H1 (cell line): ENCODE results near the gene GIN1. TPM values are rescaled to one million over a fixed set of nuclear protein-coding genes. Genes with fewer than 3 reads are reported as not detected.

Experiments
- CTCF ChIA-PET: fragments of 300-600 bp; sonication (Branson Sonifier 250); formaldehyde crosslinking; loops from one replicate; lab custom pipeline; 2021; ENCODE audit not compliant: partially characterized antibody; lab: Charles Lee
- POLR2A ChIA-PET: fragments of 300-600 bp; sonication (Branson Sonifier 250); formaldehyde crosslinking; loops from one replicate; lab custom pipeline; 2021; ENCODE audit warnings: inconsistent platforms; ENCODE audit not compliant: partially characterized antibody; lab: Charles Lee
- DNase-seq, 2 experiments: peaks; one replicate each; pipeline versions ENCODE4 v3.0.0 to v3.0.0-alpha.2; 2010 to 2022; ENCODE audit warnings: low spot score in 2 of 2, low read depth in 1 of 2, mixed read lengths in 1 of 2
- FAIRE-seq: peaks from 2 replicates; lab custom pipeline; 2011; peaks lifted over from hg19 to GRCh38; lab: Jason Lieb, UNC
- H2AFZ ChIP-seq: 2 replicates; pipeline ENCODE4 v1.8.1; 2012; ENCODE audit warnings: low read length, inconsistent platforms
- H2AK5ac ChIP-seq: 2 replicates; pipeline ENCODE4 v1.6.1; 2013; ENCODE audit warnings: low read depth, low read length
- H2BK120ac ChIP-seq: replicated peaks from 2 replicates; pipeline ENCODE3; 2013; ENCODE audit warnings: low read depth, low read length, inconsistent platforms
- H2BK12ac ChIP-seq: 2 replicates; pipeline ENCODE4 v1.6.1; 2013; ENCODE audit warnings: low read depth, low read length
- H2BK15ac ChIP-seq: 2 replicates; pipeline ENCODE4 v1.6.1; 2013; ENCODE audit warnings: low read length
- H2BK20ac ChIP-seq: 2 replicates; pipeline ENCODE4 v1.6.1; 2013; ENCODE audit warnings: low read length
- H2BK5ac ChIP-seq: 2 replicates; pipeline ENCODE4 v1.6.1; 2013; ENCODE audit warnings: low read depth, low read length
- H3K14ac ChIP-seq: 2 replicates; pipeline ENCODE4 v1.6.1; 2013; ENCODE audit warnings: inconsistent platforms; ENCODE audit not compliant: insufficient read length
- H3K18ac ChIP-seq: 2 replicates; pipeline ENCODE4 v1.6.1; 2013; ENCODE audit warnings: low read length; ENCODE audit errors: extremely low read depth
- H3K23ac ChIP-seq: 2 replicates; pipeline ENCODE4 v1.6.1; 2013; ENCODE audit warnings: inconsistent platforms; ENCODE audit not compliant: insufficient read length
- H3K23me2 ChIP-seq: 2 replicates; pipeline ENCODE4 v1.6.1; 2013; ENCODE audit warnings: low read depth, low read length
- H3K27ac ChIP-seq: 2 replicates; pipeline ENCODE4 v1.6.1; 2011; ENCODE audit warnings: low read depth, low read length, inconsistent platforms
- H3K27me3 ChIP-seq, 4 experiments: replicated peaks in 1 of 4; 1 replicate in 1 of 4; 2 replicates in 3 of 4; pipeline versions ENCODE4 v1.6.1 to v1.8.1; 2011 to 2013; ENCODE audit warnings: low read length in 3 of 4, mild to moderate bottlenecking in 3 of 4, inconsistent platforms in 2 of 4, mixed read lengths in 2 of 4, moderate library complexity in 1 of 4; ENCODE audit not compliant: control insufficient read depth in 3 of 4, insufficient read depth in 3 of 4; ENCODE audit errors: extremely low read depth in 1 of 4
- H3K36me3 ChIP-seq, 4 experiments: 2 replicates each; pipeline versions ENCODE4 v1.6.1 to v1.8.1; 2011 to 2013; ENCODE audit warnings: mild to moderate bottlenecking in 4 of 4, low read length in 3 of 4, moderate library complexity in 2 of 4, control low read depth in 1 of 4, inconsistent platforms in 1 of 4; ENCODE audit not compliant: insufficient read depth in 4 of 4, control insufficient read depth in 2 of 4
- H3K4ac ChIP-seq: replicated peaks from 2 replicates; pipeline ENCODE3; 2013; ENCODE audit warnings: low read length, low read depth, mixed read lengths, inconsistent platforms; ENCODE audit not compliant: insufficient read length
- H3K4me1 ChIP-seq, 4 experiments: replicated peaks in 1 of 4; 1 replicate in 1 of 4; 2 replicates in 3 of 4; pipeline versions ENCODE4 v1.6.1 to v1.8.1; 2011 to 2013; ENCODE audit warnings: low read length in 3 of 4, inconsistent platforms in 2 of 4, mixed read lengths in 1 of 4; ENCODE audit not compliant: insufficient read depth in 4 of 4, control insufficient read depth in 3 of 4
- H3K4me2 ChIP-seq, 2 experiments: 2 replicates each; pipeline versions ENCODE4 v1.6.1 to v1.8.1; 2011 to 2013; ENCODE audit warnings: low read depth in 2 of 2, low read length in 2 of 2, control low read depth in 1 of 2, inconsistent platforms in 1 of 2, mild to moderate bottlenecking in 1 of 2; ENCODE audit not compliant: insufficient read depth in 1 of 2
- H3K4me3 ChIP-seq, 4 experiments: fragments of 200-600, 300-600 bp in 1 of 4; sonication (generic), shearing (Covaris generic), sonication (Bioruptor Twin) in 1 of 4; 2 replicates each; pipeline versions ENCODE4 v1.5.1 to v1.8.1; 2011 to 2016; ENCODE audit warnings: low read length in 4 of 4, low read depth in 3 of 4, control low read depth in 2 of 4, inconsistent platforms in 2 of 4, mild to moderate bottlenecking in 2 of 4, mixed read lengths in 1 of 4, moderate library complexity in 1 of 4; ENCODE audit not compliant: insufficient read depth in 2 of 4; ENCODE audit errors: extremely low read depth in 1 of 4
- H3K56ac ChIP-seq: replicated peaks from 2 replicates; pipeline ENCODE3; 2013; ENCODE audit warnings: low read depth, mild to moderate bottlenecking, mixed read lengths, low read length, inconsistent platforms; ENCODE audit not compliant: insufficient read length
- H3K79me1 ChIP-seq: 2 replicates; pipeline ENCODE4 v1.6.1; 2013; ENCODE audit warnings: low read depth, low read length, control low read depth
- H3K79me2 ChIP-seq, 2 experiments: 2 replicates each; pipeline versions ENCODE4 v1.6.1 to v1.8.1; 2012 to 2013; ENCODE audit warnings: low read length in 2 of 2, mild to moderate bottlenecking in 2 of 2, inconsistent platforms in 1 of 2; ENCODE audit not compliant: insufficient read depth in 2 of 2, control insufficient read depth in 1 of 2
- H3K9ac ChIP-seq, 4 experiments: replicated peaks in 1 of 4; 1 replicate in 1 of 4; 2 replicates in 3 of 4; pipeline versions ENCODE4 v1.6.1 to v1.8.1; 2011 to 2013; ENCODE audit warnings: low read depth in 3 of 4, low read length in 3 of 4, control low read depth in 2 of 4, mild to moderate bottlenecking in 2 of 4, moderate library complexity in 2 of 4, inconsistent platforms in 1 of 4; ENCODE audit errors: extremely low read depth in 1 of 4
- H3K9me3 ChIP-seq, 2 experiments: 2 replicates each; pipeline versions ENCODE4 v1.6.1 to v1.8.1; 2012 to 2013; ENCODE audit warnings: mild to moderate bottlenecking in 2 of 2, moderate library complexity in 2 of 2, control low read depth in 1 of 2, inconsistent platforms in 1 of 2, low read depth in 1 of 2, low read length in 1 of 2, mixed read lengths in 1 of 2; ENCODE audit not compliant: insufficient read depth in 2 of 2
- H4K20me1 ChIP-seq, 2 experiments: replicated peaks in 1 of 2; 2 replicates each; pipeline versions ENCODE3 to v1.8.1; 2011 to 2013; ENCODE audit warnings: inconsistent platforms in 2 of 2, low read length in 2 of 2, mild to moderate bottlenecking in 1 of 2; ENCODE audit not compliant: insufficient read depth in 2 of 2, control insufficient read depth in 1 of 2
- H4K5ac ChIP-seq: 2 replicates; pipeline ENCODE4 v1.6.1; 2013; ENCODE audit warnings: low read length, low read depth, mixed read lengths, inconsistent platforms; ENCODE audit not compliant: insufficient read length
- H4K8ac ChIP-seq: 2 replicates; pipeline ENCODE4 v1.8.0; 2013; ENCODE audit warnings: mild to moderate bottlenecking, moderate library complexity, low read length, inconsistent platforms; ENCODE audit not compliant: insufficient read depth; ENCODE audit errors: extremely low read depth
- H4K91ac ChIP-seq: replicated peaks from 2 replicates; pipeline ENCODE3; 2013; ENCODE audit warnings: low read length, mixed read lengths, inconsistent platforms; ENCODE audit not compliant: insufficient read length
- CBX5 ChIP-seq: fragments of 300-800, 300-1000 bp; sonication (generic); IDR thresholded peaks from 2 replicates; pipeline ENCODE4 v1.7.1; 2016; ENCODE audit warnings: antibody characterized with exemption, low read length, low read depth
- CTCF ChIP-seq, 3 experiments: IDR thresholded peaks; 1 replicate in 2 of 3; 2 replicates in 1 of 3; pipeline versions ENCODE4 v1.5.1 to v1.6.1; 2011; ENCODE audit warnings: low read length in 3 of 3, mild to moderate bottlenecking in 3 of 3, inconsistent platforms in 2 of 3, low read depth in 1 of 3, moderate library complexity in 1 of 3; ENCODE audit not compliant: insufficient read depth in 1 of 3; ENCODE audit errors: control extremely low read depth in 1 of 3
- HDAC2 ChIP-seq, 2 experiments: fragments of 300-600 bp in 1 of 2; sonication (generic) in 1 of 2; IDR thresholded peaks; 2 replicates each; pipeline ENCODE4 v1.6.1; 2011 to 2012; ENCODE audit warnings: low read depth in 2 of 2, low read length in 2 of 2, mild to moderate bottlenecking in 2 of 2, moderate library complexity in 2 of 2, borderline replicate concordance in 1 of 2, inconsistent platforms in 1 of 2
- KDM4A ChIP-seq: IDR thresholded peaks from one replicate; pipeline ENCODE4 v1.7.1; 2012; ENCODE audit warnings: low read depth, mild to moderate bottlenecking, moderate library complexity, low read length, inconsistent platforms; ENCODE audit not compliant: severe bottlenecking
- NRF1 ChIP-seq: IDR thresholded peaks from 2 replicates; pipeline ENCODE4 v1.6.1; 2011; ENCODE audit warnings: mild to moderate bottlenecking, low read depth, low read length, improper control_type of control experiment
- SP1 ChIP-seq: IDR thresholded peaks from 2 replicates; pipeline ENCODE4 v1.6.1; 2011; ENCODE audit warnings: low read depth, low read length
- SRF ChIP-seq: IDR thresholded peaks from 2 replicates; pipeline ENCODE4 v1.6.1; 2011; ENCODE audit warnings: mild to moderate bottlenecking, low read depth, low read length, moderate library complexity
- TAF7 ChIP-seq: optimal IDR thresholded peaks from 2 replicates; pipeline ENCODE3; 2011; ENCODE audit warnings: low read depth, mild to moderate bottlenecking, inconsistent platforms, low read length, moderate library complexity, borderline replicate concordance
- YY1 ChIP-seq: IDR thresholded peaks from 2 replicates; pipeline ENCODE4 v1.6.1; 2011; ENCODE audit warnings: low read depth, mild to moderate bottlenecking, low read length
- WGBS, 2 experiments: shearing (Covaris generic) in 1 of 2; methylation state at CpG; one replicate each; pipeline versions ENCODE4 v1.1.6 to v1.1.7; 2013 to 2015; ENCODE audit warnings: low lambda C conversion rate in 2 of 2, mixed read lengths in 2 of 2, inconsistent platforms in 1 of 2, low coverage in 1 of 2, missing lambda C conversion rate in 1 of 2; ENCODE audit not compliant: insufficient replicate concordance in 2 of 2, insufficient coverage in 1 of 2, insufficient read length in 1 of 2; ENCODE audit errors: extremely low coverage in 1 of 2, missing lambda C conversion rate in 1 of 2; 5-methylcytosine and 5-hydroxymethylcytosine counted together
- polyA plus RNA-seq, 7 experiments: library from polyadenylated mRNA; depleted of rRNA in 3 of 7; stranded (reverse) in 5 of 7; unstranded in 2 of 7; fragments of >200 nt in 5 of 7; fragments of 200-250 nt in 2 of 7; gene quantifications; 1 replicate in 5 of 7; 2 replicates in 1 of 7; 4 replicates in 1 of 7; pipeline versions ENCODE4 v1.2.1 to v1.2.3, GENCODE V29; 2011 to 2013; ENCODE audit warnings: missing spikeins in 2 of 7, mixed read lengths in 2 of 7
- total RNA-seq: library from RNA; stranded (reverse); fragmentation: NEBNext Ultra II Directional; extraction: Animal tissue kit (Norgen Biotek cat#: 25700); gene quantifications from 2 replicates; pipeline ENCODE4 v1.2.1, GENCODE V29; 2021

The GIN1 gene
- total and polyA plus RNA-seq, 2 of the 8 experiments (the other 6 are each of a cell fraction or from before 2014, with no cell fraction given) = 1.9 to 7.1 TPM

DNA sequence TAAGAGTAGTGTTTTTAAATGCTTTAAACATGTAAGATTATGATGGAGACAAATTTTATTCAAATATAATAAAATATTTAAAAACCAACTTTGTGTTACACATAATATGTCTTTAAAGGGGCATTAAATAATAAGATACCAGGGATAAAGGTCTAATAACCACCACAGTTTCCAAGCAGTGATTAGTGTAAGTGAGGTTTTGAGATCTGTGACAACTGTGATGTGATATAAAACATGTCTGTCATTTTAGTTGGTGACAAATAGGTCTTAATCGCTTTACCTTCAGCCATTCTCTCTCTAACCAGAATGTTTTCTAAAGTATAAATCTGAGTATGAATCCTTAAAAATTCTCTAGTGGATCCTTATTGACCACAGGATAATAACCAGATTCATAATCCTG lies 28.3 kb upstream of the GIN1 start:
- WGBS, 2 experiments = 97% methylated on average over 1 of the region's 1 CpG; no CpG with 5 or more reads in 1 of the 2 experiments

More for the DNA sequence above, 28.3 kb upstream of the GIN1 start:
- H3K4me2 ChIP-seq = no peak overlapping the region
- no peaks in the 10 kb centered on the region for H3K23me2 ChIP-seq
- H2BK15ac ChIP-seq = no peak overlapping the region
- no peak overlapping the region for H4K91ac ChIP-seq
- H3K27me3 ChIP-seq = no peaks in the 10 kb centered on the region
- no peak overlapping the region for H3K27ac ChIP-seq
- no peak overlapping the region for H4K5ac ChIP-seq
- H3K79me1 ChIP-seq = no peaks in the 10 kb centered on the region
- no peak overlapping the region for H2AK5ac ChIP-seq
- H4K8ac ChIP-seq = no peak overlapping the region
- H2AFZ ChIP-seq = no peak overlapping the region
- no peak for FAIRE-seq
- H3K4me3 ChIP-seq = no peak overlapping the region
- no peak overlapping the region for H3K14ac ChIP-seq
- H2BK20ac ChIP-seq = no peak overlapping the region
- H3K9ac ChIP-seq = no peak overlapping the region
- POLR2A ChIA-PET = no interaction called here
- H3K4ac ChIP-seq = no peak overlapping the region
- no peak for TF ChIP-seq NRF1
- no peak for TF ChIP-seq SRF
- no peak for TF ChIP-seq HDAC2 (IDR thresholded peaks at IDR 0.05; ENCODE audit: borderline replicate concordance in 1 of 2, low read depth in 2 of 2, low read length in 2 of 2)
- no peak for TF ChIP-seq KDM4A
- TF ChIP-seq CTCF (IDR thresholded peaks at IDR 0.05; ENCODE audit: control extremely low read depth in 1 of 3, insufficient read depth in 1 of 3, low read depth in 1 of 3, low read length in 3 of 3) = no peak
- TF ChIP-seq TAF7 = no peak
- no peak for TF ChIP-seq CBX5
- no peak for TF ChIP-seq SP1
- no peak for TF ChIP-seq YY1
- TF ChIP-seq, all 59 proteins: peak for 0
- Histone ChIP-seq H3K18ac (no peak overlapping the region), H3K23ac (no peak overlapping the region), H2BK12ac (no peak overlapping the region), H3K79me2 (no peaks in the 10 kb centered on the region), H2BK120ac (no peak overlapping the region), H3K56ac (no peak overlapping the region), H4K20me1 (no peaks in the 10 kb centered on the region), H3K4me1 (no peaks in the 10 kb centered on the region), H3K36me3 (no peaks in the 10 kb centered on the region; a peak in 1 of 8 replicates), H3K9me3 (no peaks in the 10 kb centered on the region), H2BK5ac (no peak overlapping the region)
- no peak for DNase-seq
- CTCF ChIA-PET = no interaction called here
